Liver (tissue), 9 donors: ENCODE results near the gene REPS2. TPM values are rescaled to one million over a fixed set of nuclear protein-coding genes. Genes with fewer than 3 reads are reported as not detected.

Experiments used
- DNase-seq: peaks from one replicate; pipeline ENCODE4 v3.0.0-alpha.2; 2017; ENCODE audit warnings: low spot score
- H3K27ac ChIP-seq, 2 donors: one replicate each; pipeline ENCODE4 v1.7.0; 2013; ENCODE audit warnings: inconsistent platforms in 2 of 2, low read length in 2 of 2, control low read depth in 1 of 2, low read depth in 1 of 2, mild to moderate bottlenecking in 1 of 2
- H3K27me3 ChIP-seq, 4 donors: one replicate each; pipeline versions ENCODE4 v1.6.1 to v1.7.0; 2013; ENCODE audit warnings: low read length in 3 of 4, inconsistent platforms in 1 of 4, mild to moderate bottlenecking in 1 of 4, moderate library complexity in 1 of 4; ENCODE audit not compliant: control insufficient read depth in 4 of 4, insufficient read depth in 4 of 4
- H3K36me3 ChIP-seq, 4 donors: one replicate each; pipeline versions ENCODE4 v1.6.1 to v1.7.0; 2013; ENCODE audit warnings: low read length in 3 of 4, mild to moderate bottlenecking in 3 of 4, low read depth in 1 of 4, moderate library complexity in 1 of 4; ENCODE audit not compliant: control insufficient read depth in 4 of 4, insufficient read depth in 3 of 4
- H3K4me1 ChIP-seq, 4 donors: one replicate each; pipeline versions ENCODE4 v1.6.1 to v1.7.0; 2013; ENCODE audit warnings: low read length in 3 of 4, mild to moderate bottlenecking in 3 of 4, moderate library complexity in 1 of 4; ENCODE audit not compliant: control insufficient read depth in 4 of 4, insufficient read depth in 4 of 4
- H3K4me3 ChIP-seq, 3 donors: one replicate each; pipeline versions ENCODE4 v1.6.1 to v1.7.0; 2013; ENCODE audit warnings: low read length in 3 of 3, control low read depth in 1 of 3, low read depth in 1 of 3, mild to moderate bottlenecking in 1 of 3
- H3K9ac ChIP-seq, 2 donors: one replicate each; pipeline ENCODE4 v1.7.0; 2013; ENCODE audit warnings: low read length in 2 of 2, mild to moderate bottlenecking in 2 of 2, moderate library complexity in 2 of 2, control low read depth in 1 of 2, low read depth in 1 of 2
- H3K9me3 ChIP-seq, 4 donors: one replicate each; pipeline versions ENCODE4 v1.6.1 to v1.7.0; 2013; ENCODE audit warnings: low read length in 3 of 4; ENCODE audit not compliant: control insufficient read depth in 4 of 4
- ATF3 ChIP-seq: IDR thresholded peaks from 2 replicates; pipeline ENCODE4 v1.6.1; 2016; ENCODE audit warnings: antibody characterized with exemption
- CTCF ChIP-seq: fragments of 150-350 bp; IDR thresholded peaks from 2 replicates; pipeline ENCODE4 v1.5.1; 2017; ENCODE audit warnings: improper control_type of control experiment, low read depth, low read length; ENCODE audit not compliant: missing input control
- EGR1 ChIP-seq, 2 donors: IDR thresholded peaks; 2 replicates each; pipeline ENCODE4 v1.6.1; 2016 to 2018; ENCODE audit warnings: antibody characterized with exemption in 2 of 2, low read depth in 2 of 2
- FOXA1 ChIP-seq: IDR thresholded peaks from 2 replicates; pipeline ENCODE4 v1.6.1; 2016; ENCODE audit warnings: antibody characterized with exemption
- FOXA2 ChIP-seq: IDR thresholded peaks from 2 replicates; pipeline ENCODE4 v1.6.1; 2016; ENCODE audit warnings: antibody characterized with exemption
- GABPA ChIP-seq, 2 donors: IDR thresholded peaks in 1 of 2; conservative IDR thresholded peaks in 1 of 2; 2 replicates each; pipeline ENCODE4 v1.6.1; 2016; ENCODE audit warnings: antibody characterized with exemption in 2 of 2, mild to moderate bottlenecking in 1 of 2, moderate library complexity in 1 of 2
- HNF4A ChIP-seq, 2 donors: conservative IDR thresholded peaks; 2 replicates each; pipeline ENCODE4 v1.6.1; 2016; ENCODE audit warnings: antibody characterized with exemption in 2 of 2, mild to moderate bottlenecking in 2 of 2
- HNF4G ChIP-seq: IDR thresholded peaks from 2 replicates; pipeline ENCODE4 v1.6.1; 2016; ENCODE audit warnings: antibody characterized with exemption
- JUND ChIP-seq, 2 donors: IDR thresholded peaks; 2 replicates each; pipeline ENCODE4 v1.6.1; 2016; ENCODE audit warnings: antibody characterized with exemption in 2 of 2
- MAX ChIP-seq: IDR thresholded peaks from 2 replicates; pipeline ENCODE4 v1.6.1; 2016; ENCODE audit warnings: antibody characterized with exemption
- NR2F2 ChIP-seq: IDR thresholded peaks from 2 replicates; pipeline ENCODE4 v1.6.1; 2016; ENCODE audit warnings: antibody characterized with exemption
- RAD21 ChIP-seq, 2 donors: IDR thresholded peaks; 2 replicates each; pipeline ENCODE4 v1.6.1; 2016; ENCODE audit warnings: antibody characterized with exemption in 2 of 2, mild to moderate bottlenecking in 2 of 2
- REST ChIP-seq: IDR thresholded peaks from 2 replicates; pipeline ENCODE4 v1.6.1; 2016; ENCODE audit warnings: antibody characterized with exemption, mild to moderate bottlenecking
- RXRA ChIP-seq, 2 donors: IDR thresholded peaks; 2 replicates each; pipeline ENCODE4 v1.6.1; 2017 to 2018; ENCODE audit warnings: antibody characterized with exemption in 2 of 2, mild to moderate bottlenecking in 1 of 2
- SP1 ChIP-seq: IDR thresholded peaks from 2 replicates; pipeline ENCODE4 v1.6.1; 2018; ENCODE audit warnings: antibody characterized with exemption, mild to moderate bottlenecking
- TAF1 ChIP-seq: conservative IDR thresholded peaks from 2 replicates; pipeline ENCODE4 v1.6.1; 2016; ENCODE audit warnings: antibody characterized with exemption, mild to moderate bottlenecking
- YY1 ChIP-seq: IDR thresholded peaks from 2 replicates; pipeline ENCODE4 v1.6.1; 2016; ENCODE audit warnings: antibody characterized with exemption, mild to moderate bottlenecking
- ZBTB33 ChIP-seq: IDR thresholded peaks from 2 replicates; pipeline ENCODE4 v1.6.1; 2016; ENCODE audit warnings: antibody characterized with exemption
- WGBS: extraction: QIAGEN DNeasy Blood & Tissue Kit; methylation state at CpG from one replicate; pipeline ENCODE4 v1.1.7; 2013; 5-methylcytosine and 5-hydroxymethylcytosine counted together
- polyA plus RNA-seq, 2 donors: library from polyadenylated mRNA; stranded (reverse) in 1 of 2; unstranded in 1 of 2; fragments of 200-250 nt in 1 of 2; fragments of >200 nt in 1 of 2; fragmentation: Nextera tagmentation in 1 of 2; extraction: Ambion mirVana in 1 of 2; gene quantifications; one replicate each; pipeline versions ENCODE4 v1.2.1 to v1.2.3, GENCODE V29; 2013 to 2015
- total RNA-seq, 2 donors: library from RNA; depleted of rRNA; stranded (reverse); fragments of >200 nt; gene quantifications; one replicate each; pipeline ENCODE4 v1.2.3, GENCODE V29; 2014
- donor health status: healthy.
- donor health status: healthy.
- donor health status: healthy.
- donor health status: healthy.
- donor health status: healthy.

Gene REPS2
- total and polyA plus RNA-seq, 4 donors = 3.5 to 10.7 (median 6.2) TPM

GRCh38 chrX:16971694-16972093 is 25.2 kb downstream of the REPS2 start:
- WGBS = 82% methylated on average over 2 of the region's 2 CpGs
- H3K27me3 ChIP-seq = no peaks in the 10 kb centered on the region
- TF ChIP-seq FOXA2 (no peak), CTCF (no peak), REST (no peak), TAF1 (no peak), ATF3 (no peak), HNF4A (conservative IDR thresholded peaks at IDR 0.05) (no peak), MAX (no peak), GABPA (IDR thresholded peaks at IDR 0.05 in 1 of 2, conservative IDR thresholded peaks at IDR 0.05 in 1 of 2) (no peak), NR2F2 (no peak), RXRA (IDR thresholded peaks at IDR 0.05) (no peak), HNF4G (no peak), FOXA1 (no peak), SP1 (no peak), EGR1 (IDR thresholded peaks at IDR 0.05; ENCODE audit: low read depth in 2 of 2) (no peak), JUND (IDR thresholded peaks at IDR 0.05) (no peak), YY1 (no peak), RAD21 (IDR thresholded peaks at IDR 0.05) (no peak), ZBTB33 (no peak)

GRCh38 chrX:16975233-16975632 is 28.8 kb downstream of the REPS2 start:
- Histone ChIP-seq H3K4me1 (peaks cover 0 to 3% (median under 1%) of the 10 kb centered on the region in 4 donors), H3K9me3 (no peaks in the 10 kb centered on the region), H3K36me3 (no peaks in the 10 kb centered on the region), H3K27me3 (no peaks in the 10 kb centered on the region), H3K4me3 (no peak overlapping the region), H3K27ac (no peak overlapping the region), H3K9ac (no peak overlapping the region)
- no peak for DNase-seq
- WGBS = 81% methylated on average over 5 of the region's 5 CpGs
- TF ChIP-seq RAD21 (IDR thresholded peaks at IDR 0.05) (no peak), MAX (no peak), HNF4G (no peak), ZBTB33 (no peak), HNF4A (conservative IDR thresholded peaks at IDR 0.05) (no peak), FOXA2 (no peak), FOXA1 (no peak), TAF1 (no peak), JUND (IDR thresholded peaks at IDR 0.05) (no peak)

More at GRCh38 chrX:16971694-16972093, 25.2 kb downstream of the REPS2 start:
- no peak overlapping the region for H3K4me3 ChIP-seq
- H3K36me3 ChIP-seq = no peaks in the 10 kb centered on the region
- DNase-seq = no peak
- H3K27ac ChIP-seq = no peak overlapping the region
- H3K4me1 ChIP-seq = no peaks in the 10 kb centered on the region
- no peaks in the 10 kb centered on the region for H3K9me3 ChIP-seq
- no peak overlapping the region for H3K9ac ChIP-seq
